ENCODE data around the gene COL23A1. TPM values are rescaled to one million over a fixed set of nuclear protein-coding genes. Genes with fewer than 3 reads are reported as not detected.
A peak's percentile ranks its signal among the peaks of the same experiment; 100 is the strongest.

The COL23A1 gene
- total RNA-seq, 1 donor from 2014 or later, result 0.32 TPM

- no peak for ATAC-seq
Measured at GRCh38 chr5:178353461-178353860, 236.7 kb downstream of the COL23A1 start.

GRCh38 chr5:178352035-178352349 is 238.2 kb downstream of the COL23A1 start:
- no peak for ATAC-seq

GRCh38 chr5:178351221-178352034 is 238.8 kb downstream of the COL23A1 start:
- ATAC-seq, result no peak

GRCh38 chr5:178350361-178351220 is 239.6 kb downstream of the COL23A1 start:
- ATAC-seq, result no peak

GRCh38 chr5:178349625-178350353 is 240.4 kb downstream of the COL23A1 start:
- ATAC-seq, result no peak

- ATAC-seq, result no peak
Measured at GRCh38 chr5:178349075-178349511, 241.1 kb downstream of the COL23A1 start.

- no peak for ATAC-seq
Measured at GRCh38 chr5:178348356-178349074, 241.7 kb downstream of the COL23A1 start.

- ATAC-seq, result no peak
Measured at GRCh38 chr5:178347956-178348355, 242.2 kb downstream of the COL23A1 start.

- no peak for ATAC-seq
Measured at GRCh38 chr5:178346607-178347334, 243.4 kb downstream of the COL23A1 start.

- ATAC-seq, result no peak
Measured at GRCh38 chr5:178343306-178343705, 246.9 kb downstream of the COL23A1 start.

GRCh38 chr5:178341851-178342140 is 248.4 kb downstream of the COL23A1 start:
- ATAC-seq, result no peak

- no peak for ATAC-seq
Measured at GRCh38 chr5:178341091-178341850, 248.9 kb downstream of the COL23A1 start.

- ATAC-seq, result no peak
Measured at GRCh38 chr5:178340637-178341036, 249.6 kb downstream of the COL23A1 start.

GRCh38 chr5:178340187-178340586 is 250.0 kb downstream of the COL23A1 start:
- ATAC-seq, result no peak

GRCh38 chr5:178339272-178339671 is 250.9 kb downstream of the COL23A1 start:
- ATAC-seq, result no peak

GRCh38 chr5:178338750-178339144 is 251.4 kb downstream of the COL23A1 start:
- peak; percentile 50 for ATAC-seq

GRCh38 chr5:178338126-178338749 is 252.0 kb downstream of the COL23A1 start:
- no peak for ATAC-seq

- no peak for ATAC-seq
Measured at GRCh38 chr5:178337334-178337741, 252.9 kb downstream of the COL23A1 start.

- ATAC-seq, result no peak
Measured at GRCh38 chr5:178336889-178337288, 253.3 kb downstream of the COL23A1 start.

GRCh38 chr5:178335302-178336030 is 254.7 kb downstream of the COL23A1 start:
- ATAC-seq, result no peak
